Left cardiac atrium (tissue), 4 donors: ENCODE data around the gene KIAA0930. TPM values are rescaled to one million over a fixed set of nuclear protein-coding genes. Genes with fewer than 3 reads are reported as not detected.
"Not testable (repeated sequence)": the region's sequence is repeated elsewhere in the genome, so short reads cannot be mapped to it uniquely, and the experiment has no call there.

Source experiments
- ATAC-seq, 2 donors: fragments of 200-7000 bp; cut with Tn5 transposase; one replicate each; pipeline ENCODE4 v1.9.1; 2020; ENCODE audit warnings: mild to moderate bottlenecking in 2 of 2, moderate library complexity in 2 of 2
- DNase-seq: peaks from one replicate; pipeline ENCODE4 v3.0.0-alpha.2; 2020
- intact Hi-C, 2 donors: fragments of 100-400 bp; cut with DNase I; formaldehyde crosslinking; loops; one replicate each; pipeline versions ENCODE4 v1.14.1 to v1.15.1; 2022 to 2023
- total RNA-seq, 2 donors: library from RNA; stranded (reverse); fragmentation: NEBNext Ultra II Directional; extraction: Animal tissue kit (Norgen Biotek cat#: 25700); gene quantifications; one replicate each; pipeline ENCODE4 v1.2.1, GENCODE V29; 2021
- donor health status: DM: no; HTN: yes; CAD: no.
- donor health status: DM: no; HTN: yes; CAD: no; lungs with severe emphysema.
- donor health status: DM: yes; HTN: yes; CAD: no.
- donor health status: Dilated cardiomyopathy.

The KIAA0930 gene
- total RNA-seq, 2 donors from 2014 or later, result 25.8 to 38.5 TPM

DNA sequence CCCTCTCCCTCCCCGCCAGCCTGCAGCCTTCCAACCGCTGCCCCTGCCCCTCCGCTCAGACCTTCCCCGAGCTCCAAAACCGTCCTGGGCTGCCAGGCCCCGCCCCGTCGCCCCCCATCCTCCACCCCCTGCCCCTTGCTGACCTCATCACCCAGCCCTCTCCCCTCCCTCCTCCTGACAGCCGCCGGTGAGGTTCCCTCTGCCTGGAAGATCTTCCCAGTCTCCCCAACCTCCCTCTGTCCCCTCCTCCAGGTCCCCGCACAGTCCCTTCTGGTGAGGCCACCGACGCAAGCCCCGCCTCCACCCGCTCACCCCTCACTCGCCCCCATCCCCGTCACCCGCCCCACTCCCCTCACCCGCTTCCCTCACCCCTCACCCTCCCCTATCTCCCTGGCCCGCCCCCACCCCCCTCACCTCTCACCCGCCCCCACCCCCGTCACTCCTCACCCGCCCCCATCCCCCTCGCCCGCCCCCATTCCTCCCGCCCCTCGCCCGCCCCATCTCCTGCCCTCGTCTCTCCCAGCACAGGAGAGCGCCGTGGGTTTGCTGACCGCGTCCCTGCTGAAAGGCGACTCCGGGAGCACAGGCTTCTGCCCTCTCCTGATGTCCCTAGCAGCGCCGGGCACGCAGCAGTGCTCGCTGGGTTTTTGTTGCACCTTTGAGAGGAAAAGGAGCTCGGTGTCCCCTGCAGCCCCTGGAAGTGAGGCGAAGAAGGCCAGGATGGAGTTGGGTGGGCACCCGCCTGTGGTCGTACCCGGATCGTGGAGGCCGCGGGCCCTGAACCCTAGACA, 27.7 kb upstream of the KIAA0930 start:
- DNase-seq (no peak), ATAC-seq (peak in 1 of 2 donors; percentile 15)
- intact Hi-C loops, result loop anchor here (2.0 to 5.0 kb wide), 2 partner anchors 166 to 284 kb away; no protein-coding TSS in a partner anchor

DNA sequence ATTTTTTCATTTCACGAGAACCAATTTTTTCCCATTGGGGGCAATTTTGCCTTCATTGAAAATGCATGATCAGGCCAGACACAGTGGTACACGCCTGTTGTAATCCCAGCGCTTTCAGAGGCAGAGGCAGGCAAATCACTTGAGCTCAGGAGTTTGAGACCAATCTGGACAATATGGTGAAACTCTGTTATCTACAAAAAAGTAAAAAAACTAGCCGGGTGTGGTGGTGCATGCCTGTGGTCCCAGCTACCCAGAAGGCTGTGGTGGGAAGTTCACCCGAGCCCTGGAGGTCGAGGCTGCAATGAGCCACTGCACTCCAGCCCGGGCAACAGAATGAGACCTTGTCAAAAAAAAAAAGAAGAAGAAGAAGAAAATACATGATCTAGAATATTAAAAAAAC, 24.8 kb upstream of the KIAA0930 start:
- DNase-seq (no peak), ATAC-seq (no peak)
- intact Hi-C loops, result loop anchor here in 1 of 2 donors (5.0 kb wide), 1 partner anchor 287 kb away; no protein-coding TSS in a partner anchor

- intact Hi-C loops, result no loop called here
- DNase-seq, result peak; percentile 82
- ATAC-seq, result peak; percentile 91 to 94
Measured at GRCh38 chr22:45263463-45264269, 23.0 kb upstream of the KIAA0930 start.

DNA sequence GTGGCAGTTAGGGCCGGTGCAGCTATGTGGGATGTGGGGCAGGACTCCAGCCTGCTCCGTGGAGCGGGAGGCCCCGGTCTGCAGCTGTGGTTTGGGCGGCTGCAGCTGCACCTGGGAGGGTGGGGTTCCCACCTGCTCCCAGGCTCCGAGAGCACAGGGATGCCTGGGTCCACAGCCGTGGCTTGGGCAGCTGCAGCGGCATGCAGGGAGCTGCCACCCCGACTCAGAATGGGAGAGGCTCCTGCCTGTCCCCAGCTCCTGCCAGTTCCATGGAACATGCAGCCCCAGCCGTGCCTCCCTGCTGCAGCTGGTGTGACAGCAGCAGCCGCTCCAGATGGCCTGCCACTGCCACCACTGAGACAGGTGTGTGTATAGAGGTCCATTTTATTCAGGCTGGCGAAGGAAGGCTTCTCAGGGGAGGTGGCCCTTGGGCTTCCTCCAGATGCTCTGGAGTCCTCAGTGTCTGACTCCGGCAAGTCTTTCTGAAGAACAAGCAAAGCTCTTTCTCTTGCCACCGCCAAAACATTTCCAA, 22.3 kb upstream of the KIAA0930 start:
- DNase-seq (no peak), ATAC-seq (peak in 1 of 2 donors; percentile 3)
- intact Hi-C loops, result no loop called here

GRCh38 chr22:45262195-45262930, 21.7 kb upstream of the KIAA0930 start:
- ATAC-seq (no peak), DNase-seq (no peak)
- intact Hi-C loops, result no loop called here

- ATAC-seq (no peak), DNase-seq (no peak)
- intact Hi-C loops, result no loop called here
Measured at GRCh38 chr22:45261407-45262088, 20.9 kb upstream of the KIAA0930 start.

DNA sequence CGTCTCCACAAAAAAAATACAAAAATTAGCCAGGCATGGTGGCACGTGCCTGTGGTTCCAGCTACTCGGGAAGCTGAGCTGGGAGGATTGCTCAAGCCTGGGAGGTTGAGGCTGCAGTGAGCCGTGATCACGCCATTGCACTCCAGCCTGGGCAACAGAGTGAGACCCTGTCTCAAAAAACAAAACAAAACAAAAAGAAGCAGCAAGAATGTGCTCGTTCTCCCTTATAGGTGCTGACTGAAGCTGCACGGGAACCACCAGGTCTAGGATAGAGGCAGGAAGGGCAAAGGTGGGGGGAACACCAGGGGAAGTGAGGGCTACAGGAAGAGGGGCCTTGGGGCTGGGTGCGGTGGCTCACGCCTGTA, 19.7 kb upstream of the KIAA0930 start:
- DNase-seq, intact Hi-C loops, ATAC-seq: not testable (repeated sequence)

DNA sequence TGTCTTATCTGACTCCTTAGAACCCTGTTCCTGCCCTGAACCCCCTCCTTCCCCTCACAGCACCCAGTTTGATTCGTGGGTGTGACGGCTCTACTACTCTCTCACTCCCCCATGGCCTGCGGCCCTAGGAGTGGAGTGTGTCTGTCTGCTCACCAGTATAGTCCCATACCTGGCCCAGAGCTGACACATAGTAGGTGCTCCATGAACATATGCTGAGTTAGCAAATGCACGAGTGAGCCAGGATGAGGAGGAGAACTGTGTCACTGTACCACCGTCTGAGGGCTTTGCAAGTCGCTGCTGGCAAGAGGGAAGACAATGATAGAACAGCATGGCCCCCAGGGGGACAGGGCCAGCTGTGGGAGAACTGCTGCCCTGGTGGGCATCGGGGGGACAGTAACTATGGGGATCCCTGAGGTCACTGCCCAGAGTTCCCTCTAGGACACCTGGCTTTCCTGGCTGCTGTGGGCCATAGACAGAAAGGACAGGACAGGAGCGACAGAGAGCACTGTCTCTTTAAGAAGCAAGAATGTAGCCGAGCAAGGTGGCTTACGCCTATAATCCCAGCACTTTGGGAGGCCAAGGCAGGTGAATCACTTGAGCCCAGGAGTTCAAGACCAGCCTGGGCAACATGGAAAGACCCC, 19.2 kb upstream of the KIAA0930 start:
- ATAC-seq (no peak), DNase-seq (no peak)
- intact Hi-C loops, result no loop called here

- ATAC-seq, intact Hi-C loops, DNase-seq: not testable (repeated sequence)
Measured at GRCh38 chr22:45257941-45258340, 17.2 kb upstream of the KIAA0930 start.

DNA sequence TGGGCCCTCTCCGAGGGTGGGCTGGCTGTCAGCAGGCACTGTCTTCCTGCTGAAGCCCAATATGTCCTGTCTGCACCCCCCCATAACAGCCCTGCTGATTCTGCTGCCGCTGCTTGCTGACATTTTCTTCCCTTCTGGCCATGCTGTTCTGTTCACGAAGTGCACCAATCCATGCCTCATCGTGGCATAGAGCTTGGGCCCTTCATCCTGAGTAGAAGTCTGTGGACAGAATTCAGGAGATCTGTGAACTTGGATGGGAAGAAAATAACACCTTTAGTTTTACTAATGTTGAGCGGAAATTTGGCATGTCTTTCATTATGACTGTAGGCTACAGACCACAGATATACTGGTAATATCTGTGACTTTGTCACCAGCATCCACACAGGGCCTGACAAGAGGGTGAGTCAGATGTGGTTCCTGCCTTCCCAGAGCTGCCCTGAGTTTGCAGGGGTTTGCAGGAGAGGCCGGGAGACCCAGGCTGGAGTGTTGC, 14.1 kb upstream of the KIAA0930 start:
- no peak for ATAC-seq
- intact Hi-C loops, result no loop called here
- no peak for DNase-seq

DNA sequence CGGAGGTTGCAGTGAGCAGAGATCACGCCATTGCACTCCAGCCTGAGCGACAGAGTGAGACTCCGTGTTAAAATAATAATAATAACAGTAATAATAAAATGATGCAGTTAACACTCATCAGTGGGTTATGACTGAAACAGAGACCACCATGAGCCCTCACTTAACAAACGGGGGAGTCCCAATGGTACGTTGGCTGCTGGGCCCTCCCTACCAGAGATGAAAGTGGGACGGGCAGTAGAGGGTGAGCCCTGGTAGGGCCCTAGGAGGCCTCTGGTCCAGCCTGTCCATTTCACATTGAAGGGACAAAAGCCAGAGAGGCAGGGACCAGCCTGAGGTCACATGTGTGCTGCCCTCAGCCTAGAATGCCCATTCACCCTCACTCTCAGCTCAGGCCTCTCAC, 13.7 kb upstream of the KIAA0930 start:
- no peak for DNase-seq
- intact Hi-C loops, result no loop called here

GRCh38 chr22:45253039-45253641, 12.4 kb upstream of the KIAA0930 start:
- no peak for DNase-seq

More for the DNA sequence above, 13.7 kb upstream of the KIAA0930 start:
- no peak for ATAC-seq

GRCh38 chr22:45251825-45252224, 11.1 kb upstream of the KIAA0930 start:
- ATAC-seq (no peak), DNase-seq (no peak)
- intact Hi-C loops, result no loop called here

More at GRCh38 chr22:45253039-45253641, 12.4 kb upstream of the KIAA0930 start:
- intact Hi-C loops, result no loop called here
- ATAC-seq, result no peak

DNA sequence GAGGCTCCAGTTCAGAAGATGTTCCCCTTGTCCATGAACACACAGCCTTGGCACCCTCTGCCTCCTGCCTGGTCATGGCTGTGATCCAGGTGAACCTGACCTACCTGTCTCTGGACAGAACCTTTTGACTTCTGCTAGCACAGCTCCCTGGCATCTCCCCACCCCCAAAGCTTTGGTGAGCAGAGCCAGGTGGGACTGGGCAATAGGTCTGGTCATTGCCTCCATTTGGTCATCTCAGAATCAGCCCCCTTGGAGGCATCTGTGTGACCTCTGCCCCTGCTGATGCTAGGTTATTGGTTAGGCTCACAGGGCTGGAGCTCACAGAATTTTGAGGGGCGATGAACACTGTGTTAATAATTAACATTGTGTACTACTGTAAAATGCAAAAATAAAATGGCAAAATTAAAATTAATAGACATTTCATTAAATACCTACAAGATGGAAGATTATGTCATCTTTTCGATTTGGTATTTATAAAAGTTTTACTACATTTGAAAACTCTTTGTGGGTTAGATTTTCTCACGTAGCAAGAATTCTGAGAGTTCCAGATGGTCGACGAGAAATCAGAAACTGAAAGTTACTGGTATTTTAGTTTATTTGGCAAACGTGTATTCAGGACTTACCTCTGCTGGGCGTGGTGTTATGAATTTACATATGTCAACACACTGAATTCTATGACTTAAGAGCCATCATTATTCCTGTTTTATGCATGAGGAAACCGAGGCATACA, 8.3 kb upstream of the KIAA0930 start:
- ATAC-seq, result no peak
- intact Hi-C loops, result no loop called here
- DNase-seq, result no peak

- intact Hi-C loops, result no loop called here
- ATAC-seq (peak; percentile 20 to 82), DNase-seq (no peak)
Measured at GRCh38 chr22:45246060-45246985, 5.6 kb upstream of the KIAA0930 start.

DNA sequence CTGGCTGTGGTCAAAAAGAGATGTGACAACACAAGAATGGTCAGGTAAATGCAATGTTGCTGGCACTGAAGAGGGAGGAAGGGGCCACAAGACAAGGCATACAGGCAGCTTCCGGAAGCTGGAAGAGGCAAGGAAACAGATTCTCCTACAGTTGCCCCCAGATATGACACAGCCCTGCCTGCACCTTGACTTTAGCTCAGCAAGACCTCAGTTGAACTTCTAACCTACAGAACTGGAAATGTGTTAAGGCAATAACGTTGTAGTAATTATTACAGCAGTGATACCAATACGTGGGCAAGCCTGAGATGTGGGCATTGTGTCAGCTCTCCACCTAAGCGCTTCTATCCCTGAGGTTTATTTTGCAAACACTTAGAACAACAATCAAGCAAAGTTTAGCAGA, 4.2 kb upstream of the KIAA0930 start:
- no peak for DNase-seq
- ATAC-seq, result no peak
- intact Hi-C loops, result no loop called here
